K562 (cell line): ENCODE results near the gene MYO10. TPM values are rescaled to one million over a fixed set of nuclear protein-coding genes. Genes with fewer than 3 reads are reported as not detected.

Experiments
- ATAC-seq: fragments of 200-7000 bp; cut with Tn5 transposase; 3 replicates; pipeline ENCODE4 v1.9.1; 2020; ENCODE audit warnings: moderate library complexity
- BruUV-seq: library from RNA; stranded (reverse); fragments of 400-500 nt; replicated peaks from 2 replicates; lab custom pipeline; 2021; lab: Mats Ljungman, UMichigan
- CTCF ChIA-PET: fragments of 300-600 bp; formaldehyde crosslinking; extraction: SDS; loops from one replicate; lab custom pipeline; 2021; ENCODE audit warnings: low intra/inter-chr PET ratio; lab: Yijun Ruan, JAX
- POLR2A ChIA-PET: fragments of 300-600, 350-650 bp; sonication (Branson Sonifier 250); formaldehyde crosslinking; extraction: SDS; loops from one replicate; lab custom pipeline; 2021; ENCODE audit warnings: antibody characterized with exemption, inconsistent platforms; lab: Yijun Ruan, JAX
- DNase-seq, 4 experiments: peaks; one replicate each; pipeline versions ENCODE4 v3.0.0 to v3.0.0-alpha.2; 2011 to 2018; ENCODE audit warnings: low spot score in 3 of 4, mixed read lengths in 3 of 4; ENCODE audit errors: extremely low read depth in 1 of 4
- FAIRE-seq: peaks from 2 replicates; lab custom pipeline; 2011; peaks lifted over from hg19 to GRCh38; lab: Jason Lieb, UNC
- H2AFZ ChIP-seq: 2 replicates; pipeline ENCODE4 v1.6.0; 2011; ENCODE audit warnings: low read depth, low read length, control low read depth, inconsistent platforms
- H3K27ac ChIP-seq: fragments of 200-600 bp; 3 replicates; pipeline ENCODE4 v1.8.0; 2011; ENCODE audit warnings: low read depth, mild to moderate bottlenecking, control low read depth, inconsistent platforms, low read length, moderate library complexity, mixed read lengths; ENCODE audit errors: extremely low read depth
- H3K27me3 ChIP-seq, 2 experiments: fragments of 300-600 bp in 1 of 2; 2 replicates in 1 of 2; 3 replicates in 1 of 2; pipeline versions ENCODE4 v1.6.0 to v1.8.0; 2011; ENCODE audit warnings: inconsistent platforms in 2 of 2, low read length in 2 of 2, mild to moderate bottlenecking in 1 of 2, mixed read lengths in 1 of 2, moderate library complexity in 1 of 2; ENCODE audit not compliant: control insufficient read depth in 2 of 2, insufficient read depth in 2 of 2
- H3K36me3 ChIP-seq: fragments of 300-600 bp; 3 replicates; pipeline ENCODE4 v1.8.0; 2011; ENCODE audit warnings: mild to moderate bottlenecking, low read length, inconsistent platforms; ENCODE audit not compliant: control insufficient read depth, insufficient read depth
- H3K4me1 ChIP-seq, 2 experiments: fragments of 200-600 bp in 1 of 2; replicated peaks in 1 of 2; 2 replicates in 1 of 2; 3 replicates in 1 of 2; pipeline versions ENCODE4 v1.5.1 to v1.8.0; 2011; ENCODE audit warnings: inconsistent platforms in 2 of 2, low read length in 2 of 2, mild to moderate bottlenecking in 1 of 2, mixed read lengths in 1 of 2, moderate library complexity in 1 of 2; ENCODE audit not compliant: control insufficient read depth in 2 of 2, insufficient read depth in 2 of 2
- H3K4me2 ChIP-seq: 2 replicates; pipeline ENCODE4 v1.6.1; 2011; ENCODE audit warnings: low read length, control low read depth, inconsistent platforms, mixed read lengths; ENCODE audit not compliant: insufficient read depth
- H3K4me3 ChIP-seq: fragments of 200-600 bp; sonication (generic), shearing (Covaris generic); 2 replicates; pipeline ENCODE4 v1.5.1; 2016; ENCODE audit warnings: control low read depth, inconsistent platforms
- H3K79me2 ChIP-seq: fragments of 200-600 bp; 3 replicates; pipeline ENCODE4 v1.8.0; 2011; ENCODE audit warnings: low read length, inconsistent platforms; ENCODE audit not compliant: control insufficient read depth, insufficient read depth
- H3K9ac ChIP-seq, 2 experiments: 2 replicates each; pipeline versions ENCODE4 v1.6.0 to v1.6.1; 2011; ENCODE audit warnings: low read depth in 2 of 2, low read length in 2 of 2, control low read depth in 1 of 2, inconsistent platforms in 1 of 2, mild to moderate bottlenecking in 1 of 2, mixed read lengths in 1 of 2; ENCODE audit not compliant: insufficient read depth in 1 of 2
- H3K9me1 ChIP-seq: one replicate; pipeline ENCODE4 v1.6.0; 2011; ENCODE audit warnings: inconsistent platforms, mild to moderate bottlenecking, low read length, moderate library complexity; ENCODE audit not compliant: control insufficient read depth, insufficient read depth
- H3K9me3 ChIP-seq: replicated peaks from 2 replicates; pipeline ENCODE4 v1.5.1; 2011; ENCODE audit warnings: low read depth, low read length, inconsistent platforms; ENCODE audit not compliant: control insufficient read depth, insufficient read depth
- H4K20me1 ChIP-seq: replicated peaks from 2 replicates; pipeline ENCODE4 v1.6.1; 2011; ENCODE audit warnings: low read length, inconsistent platforms, mixed read lengths; ENCODE audit not compliant: control insufficient read depth, insufficient read depth
- BRF2 ChIP-seq: IDR thresholded peaks from 3 replicates; pipeline ENCODE4 v1.6.1; 2011; ENCODE audit warnings: borderline replicate concordance, mild to moderate bottlenecking; ENCODE audit not compliant: insufficient read length, insufficient read depth
- FOXA3 ChIP-seq, 2 experiments: fragments of 450-650 bp in 1 of 2; sonication (generic) in 1 of 2; formaldehyde crosslinking; IDR thresholded peaks in 1 of 2; conservative IDR thresholded peaks in 1 of 2; 2 replicates each; pipeline versions ENCODE4 v1.4.0 to v1.8.0; 2020 to 2022; ENCODE audit warnings: mild to moderate bottlenecking in 2 of 2, missing genetic modification reagents in 1 of 2
- GTF2E2 ChIP-seq: fragments of 200-800 bp; sonication (Bioruptor generic); IDR thresholded peaks from 2 replicates; pipeline ENCODE4 v1.6.1; 2016; ENCODE audit warnings: missing genetic modification characterization, missing compliant biosample characterization
- HMBOX1 ChIP-seq: sonication (generic); IDR thresholded peaks from 2 replicates; pipeline ENCODE4 v1.6.1; 2016
- RAD21 ChIP-seq, 2 experiments: fragments of 250-450 bp in 1 of 2; fragments of 450-650 bp in 1 of 2; sonication (Bioruptor Pico) in 1 of 2; formaldehyde crosslinking in 1 of 2; IDR thresholded peaks in 1 of 2; conservative IDR thresholded peaks in 1 of 2; 2 replicates each; pipeline versions ENCODE4 v1.4.0 to v1.8.0; 2020 to 2022; ENCODE audit warnings: mild to moderate bottlenecking in 2 of 2, moderate library complexity in 1 of 2
- RUNX1 ChIP-seq: sonication (generic); IDR thresholded peaks from 2 replicates; pipeline ENCODE4 v1.6.1; 2016; ENCODE audit warnings: antibody characterized with exemption, low read depth
- TCF7L2 ChIP-seq: fragments of 150-350 bp; IDR thresholded peaks from 2 replicates; pipeline ENCODE4 v1.6.1; 2016; ENCODE audit warnings: low read depth, mild to moderate bottlenecking, low read length, moderate library complexity
- ZBTB40 ChIP-seq, 2 experiments: fragments of 450-650 bp in 1 of 2; sonication (generic) in 1 of 2; formaldehyde crosslinking in 1 of 2; IDR thresholded peaks; 2 replicates each; pipeline versions ENCODE4 v1.7.1 to v1.9.0; 2016 to 2022; ENCODE audit warnings: inconsistent platforms in 1 of 2, mild to moderate bottlenecking in 1 of 2, missing genetic modification reagents in 1 of 2
- ZKSCAN8 ChIP-seq: fragments of 200-800 bp; sonication (Bioruptor generic); IDR thresholded peaks from 2 replicates; pipeline ENCODE4 v1.6.1; 2016; ENCODE audit warnings: missing genetic modification characterization, missing compliant biosample characterization
- ZNF316 ChIP-seq: fragments of 450-650 bp; IDR thresholded peaks from 2 replicates; pipeline ENCODE4 v1.6.1; 2016
- WGBS: fragments of 100-300 bp; shearing (Covaris generic); methylation state at CpG from one replicate; pipeline ENCODE4 v1.1.6; 2016; ENCODE audit warnings: low coverage, mixed read lengths; ENCODE audit not compliant: insufficient coverage; ENCODE audit errors: missing lambda C conversion rate; 5-methylcytosine and 5-hydroxymethylcytosine counted together
- in situ Hi-C: fragments of 300-500 bp; cut with MboI; formaldehyde crosslinking; loops from 4 replicates; pipeline ENCODE4 v1.15.0; 2018; ENCODE audit warnings: inconsistent platforms, mixed read lengths
- intact Hi-C: fragments of 100-400 bp; cut with micrococcal nuclease; formaldehyde crosslinking; loops from 2 replicates; pipeline ENCODE4 v1.14.2; 2022
- polyA plus RNA-seq, 8 experiments: library from polyadenylated mRNA; depleted of rRNA in 4 of 8; stranded (reverse) in 5 of 8; unstranded in 3 of 8; fragments of >200 nt; fragmentation: Nextera tagmentation in 2 of 8; fragmentation: Illumina TruSeq in 1 of 8; extraction: Ambion mirVana in 2 of 8; extraction: Trizol in 1 of 8; gene quantifications; 2 replicates each; pipeline versions ENCODE4 v1.2.1 to v1.2.3, GENCODE V29; 2011 to 2014; ENCODE audit warnings: inconsistent platforms in 1 of 8, missing spikeins in 1 of 8
- total RNA-seq, 7 experiments: library from RNA; depleted of rRNA in 6 of 7; stranded (reverse); fragments of >200 nt in 6 of 7; fragmentation: Illumina TruSeq in 2 of 7; extraction: Trizol in 2 of 7; gene quantifications; 2 replicates each; pipeline versions ENCODE4 v1.2.1 to v1.2.3, GENCODE V29; 2011 to 2021; ENCODE audit warnings: low replicate concordance in 1 of 7

MYO10 gene
- total and polyA plus RNA-seq, 9 of the 15 experiments (the other 6 are each of a cell fraction or from before 2014, with no cell fraction given): 0.04 to 0.24 TPM; not detected in 7

- H3K9ac ChIP-seq: no peak overlapping the region
- no peaks in the 10 kb centered on the region for H3K79me2 ChIP-seq
- ChIA-PET POLR2A (interaction anchor here (2.8 kb wide), 1 partner anchor 9 kb away, joined by 5 read pairs; no protein-coding TSS in a partner anchor), CTCF (no interaction called here)
- intact Hi-C loops: loop anchor here (10.0 kb wide), 1 partner anchor 182 kb away; no protein-coding TSS in a partner anchor
- H3K9me1 ChIP-seq: no peaks in the 10 kb centered on the region
- 0% methylated on average over 11 of the region's 11 CpGs for WGBS
- no peaks in the 10 kb centered on the region for H3K4me1 ChIP-seq
- no peaks in the 10 kb centered on the region for H3K36me3 ChIP-seq
- no peak overlapping the region for H3K4me3 ChIP-seq
- no peak overlapping the region for H3K27ac ChIP-seq
- FAIRE-seq: no peak
- no peak; the same call in 2 of the 3 replicates for ATAC-seq
- in situ Hi-C loops: no loop called here
- no peak overlapping the region for H2AFZ ChIP-seq
- no peak overlapping the region for H3K4me2 ChIP-seq
- no peaks in the 10 kb centered on the region for H3K9me3 ChIP-seq
- H3K27me3 ChIP-seq: peaks cover 6 to 32% of the 10 kb centered on the region in 2 experiments; a peak in 4 of 5 replicates
- no peaks in the 10 kb centered on the region for H4K20me1 ChIP-seq
- DNase-seq: no peak
- BruUV-seq: no TSS peak
- no peak for TF ChIP-seq ZNF316
- TF ChIP-seq FOXA3 (CRISPR knock-in tag; conservative IDR thresholded peaks at IDR 0.05 in 1 of 2, IDR thresholded peaks at IDR 0.05 in 1 of 2): 0 out of 4 replicates have a peak, but pooled peaks of 1 of the 2 experiments have one; percentile 33
- no peak for TF ChIP-seq TCF7L2
- no peak for TF ChIP-seq ZBTB40 (IDR thresholded peaks at IDR 0.05)
- TF ChIP-seq ZBTB40 (CRISPR knock-in tag; IDR thresholded peaks at IDR 0.05): no peak
- TF ChIP-seq HMBOX1: no peak
- no peak for TF ChIP-seq GTF2E2 (tag)
- no peak for TF ChIP-seq ZKSCAN8 (CRISPR knock-in tag)
- TF ChIP-seq RAD21 (CRISPR knock-in tag; conservative IDR thresholded peaks at IDR 0.05 in 1 of 2, IDR thresholded peaks at IDR 0.05 in 1 of 2): peak; percentile 24 to 57; a peak in 3 of 4 replicates
- TF ChIP-seq RUNX1: no peak
- no peak for TF ChIP-seq BRF2
Measured at GRCh38 chr5:16666883-16667398, 269.1 kb downstream of the MYO10 start.
